Measurements from ENCODE around the gene PPP4R3B. TPM values are rescaled to one million over a fixed set of nuclear protein-coding genes. Genes with fewer than 3 reads are reported as not detected.
"Not testable (repeated sequence)": the region's sequence is repeated elsewhere in the genome, so short reads cannot be mapped to it uniquely, and the experiment has no call there.

Gene PPP4R3B
- total RNA-seq, 1 donor from 2014 or later: 42.9 TPM

GRCh38 chr2:55550368-55551102 lies 66.9 kb downstream of the PPP4R3B start:
- DNase-seq (ENCODE audit: low read depth): peak; percentile 14
- H3K36me3 ChIP-seq (ENCODE audit: control insufficient read depth, insufficient read depth, low read length): no peaks in the 10 kb centered on the region
- TF ChIP-seq CTCF (IDR thresholded peaks at IDR 0.05; ENCODE audit: insufficient read depth, low read length, severe bottlenecking): no peak
- FAIRE-seq: no peak
- H3K4me3 ChIP-seq (ENCODE audit: low read depth, low read length): no peak overlapping the region
- H3K27me3 ChIP-seq (ENCODE audit: control insufficient read depth, insufficient read depth, low read length): no peaks in the 10 kb centered on the region

- FAIRE-seq; H3K27me3 ChIP-seq (ENCODE audit: control insufficient read depth, insufficient read depth, low read length); H3K4me3 ChIP-seq (ENCODE audit: low read depth, low read length); H3K36me3 ChIP-seq (ENCODE audit: control insufficient read depth, insufficient read depth, low read length); DNase-seq (ENCODE audit: low read depth): not testable (repeated sequence)
These were observed 69.7 kb downstream of the PPP4R3B start for GRCh38 chr2:55547679-55548078.

GRCh38 chr2:55547001-55547400 lies 70.4 kb downstream of the PPP4R3B start:
- Histone ChIP-seq H3K4me3 (ENCODE audit: low read depth, low read length) (no peak overlapping the region), H3K27me3 (ENCODE audit: control insufficient read depth, insufficient read depth, low read length) (no peaks in the 10 kb centered on the region), H3K36me3 (ENCODE audit: control insufficient read depth, insufficient read depth, low read length) (peaks cover 1% of the 10 kb centered on the region)
- no peak for DNase-seq (ENCODE audit: low read depth)
- TF ChIP-seq CTCF (IDR thresholded peaks at IDR 0.05; ENCODE audit: insufficient read depth, low read length, severe bottlenecking): no peak
- no peak for FAIRE-seq

- peaks cover 5% of the 10 kb centered on the region for H3K36me3 ChIP-seq (ENCODE audit: control insufficient read depth, insufficient read depth, low read length)
- H3K27me3 ChIP-seq (ENCODE audit: control insufficient read depth, insufficient read depth, low read length): no peaks in the 10 kb centered on the region
- no peak for TF ChIP-seq CTCF (IDR thresholded peaks at IDR 0.05; ENCODE audit: insufficient read depth, low read length, severe bottlenecking)
- DNase-seq (ENCODE audit: low read depth) (no peak), FAIRE-seq (no peak)
- no peak overlapping the region for H3K4me3 ChIP-seq (ENCODE audit: low read depth, low read length)
These were observed 86.8 kb downstream of the PPP4R3B start for GRCh38 chr2:55530539-55531081.

- TF ChIP-seq CTCF (IDR thresholded peaks at IDR 0.05; ENCODE audit: insufficient read depth, low read length, severe bottlenecking): no peak
- Histone ChIP-seq H3K4me3 (ENCODE audit: low read depth, low read length) (no peak overlapping the region), H3K36me3 (ENCODE audit: control insufficient read depth, insufficient read depth, low read length) (peaks cover 6% of the 10 kb centered on the region), H3K27me3 (ENCODE audit: control insufficient read depth, insufficient read depth, low read length) (no peaks in the 10 kb centered on the region)
- no peak for DNase-seq (ENCODE audit: low read depth)
- FAIRE-seq: no peak
These were observed 91.2 kb downstream of the PPP4R3B start for GRCh38 chr2:55526174-55526573.

GRCh38 chr2:55524884-55525437 lies 92.5 kb downstream of the PPP4R3B start:
- H3K4me3 ChIP-seq (ENCODE audit: low read depth, low read length): no peak overlapping the region
- DNase-seq (ENCODE audit: low read depth): no peak
- no peaks in the 10 kb centered on the region for H3K27me3 ChIP-seq (ENCODE audit: control insufficient read depth, insufficient read depth, low read length)
- FAIRE-seq: no peak
- TF ChIP-seq CTCF (IDR thresholded peaks at IDR 0.05; ENCODE audit: insufficient read depth, low read length, severe bottlenecking): no peak
- peaks cover 6% of the 10 kb centered on the region for H3K36me3 ChIP-seq (ENCODE audit: control insufficient read depth, insufficient read depth, low read length)

Data from bronchial epithelial cell (primary cell).